Endothelial cell of umbilical vein (primary cell): ENCODE data around the gene SYCP2. TPM values are rescaled to one million over a fixed set of nuclear protein-coding genes. Genes with fewer than 3 reads are reported as not detected.

ENCODE experiments used
- BruUV-seq: library from RNA; stranded (reverse); fragments of 400-500 nt; replicated peaks from 2 replicates; lab custom pipeline; 2021; lab: Mats Ljungman, UMichigan
- CTCF ChIA-PET: fragments of 300-600, 350-600 bp; sonication (Branson Sonifier 250); formaldehyde crosslinking; loops from one replicate; lab custom pipeline; 2021; ENCODE audit warnings: antibody characterized with exemption, inconsistent platforms; lab: Charles Lee
- POLR2A ChIA-PET: fragments of 300-600, 350-600 bp; sonication (Branson Sonifier 250); formaldehyde crosslinking; loops from one replicate; lab custom pipeline; 2021; ENCODE audit warnings: antibody characterized with exemption, inconsistent platforms; lab: Charles Lee
- DNase-seq: peaks from one replicate; pipeline ENCODE4 v3.0.0-alpha.2; 2011; ENCODE audit warnings: low read depth, low spot score
- FAIRE-seq: peaks from 2 replicates; lab custom pipeline; 2011; peaks lifted over from hg19 to GRCh38; lab: Jason Lieb, UNC
- H2AFZ ChIP-seq: 2 replicates; pipeline ENCODE4 v1.6.0; 2012; ENCODE audit warnings: low read depth, low read length, control low read depth, inconsistent platforms
- H3K27ac ChIP-seq: 2 replicates; pipeline ENCODE4 v1.5.1; 2011; ENCODE audit warnings: low read depth, mild to moderate bottlenecking, control low read depth, low read length, moderate library complexity; ENCODE audit not compliant: insufficient read depth
- H3K27me3 ChIP-seq, 2 experiments: 2 replicates each; pipeline versions ENCODE4 v1.6.0 to v1.6.1; 2011; ENCODE audit warnings: low read length in 2 of 2, mixed read lengths in 1 of 2; ENCODE audit not compliant: control insufficient read depth in 2 of 2, insufficient read depth in 2 of 2
- H3K36me3 ChIP-seq, 2 experiments: 2 replicates in 1 of 2; 3 replicates in 1 of 2; pipeline ENCODE4 v1.5.1; 2011; ENCODE audit warnings: low read length in 2 of 2, mild to moderate bottlenecking in 1 of 2, moderate library complexity in 1 of 2; ENCODE audit not compliant: control insufficient read depth in 2 of 2, insufficient read depth in 2 of 2; ENCODE audit errors: extremely low read depth in 1 of 2
- H3K4me1 ChIP-seq: 3 replicates; pipeline ENCODE4 v1.5.1; 2011; ENCODE audit warnings: mild to moderate bottlenecking, low read length; ENCODE audit not compliant: control insufficient read depth, insufficient read depth; ENCODE audit errors: extremely low read depth
- H3K4me2 ChIP-seq: 2 replicates; pipeline ENCODE4 v1.6.1; 2011; ENCODE audit warnings: low read length, control low read depth, mixed read lengths; ENCODE audit not compliant: insufficient read depth
- H3K4me3 ChIP-seq, 3 experiments: fragments of 200-600 bp in 1 of 3; sonication (generic), shearing (Covaris generic) in 1 of 3; replicated peaks in 1 of 3; 2 replicates each; pipeline ENCODE4 v1.5.1; 2011 to 2016; ENCODE audit warnings: control low read depth in 3 of 3, low read length in 3 of 3, mild to moderate bottlenecking in 2 of 3, inconsistent platforms in 1 of 3, low read depth in 1 of 3, moderate library complexity in 1 of 3; ENCODE audit not compliant: insufficient read depth in 1 of 3
- H3K79me2 ChIP-seq: 2 replicates; pipeline ENCODE4 v1.6.0; 2012; ENCODE audit warnings: low read length, inconsistent platforms; ENCODE audit not compliant: control insufficient read depth, insufficient read depth
- H3K9ac ChIP-seq: replicated peaks from 2 replicates; pipeline ENCODE3; 2011; ENCODE audit warnings: low read length, control low read depth; ENCODE audit not compliant: insufficient read depth; ENCODE audit errors: extremely low read depth
- H3K9me1 ChIP-seq: replicated peaks from 3 replicates; pipeline ENCODE4 v1.6.0; 2011; ENCODE audit warnings: mild to moderate bottlenecking, low read length; ENCODE audit not compliant: control insufficient read depth, insufficient read depth; ENCODE audit errors: extremely low read depth
- H3K9me3 ChIP-seq: replicated peaks from 2 replicates; pipeline ENCODE4 v1.5.1; 2012; ENCODE audit warnings: low read length, inconsistent platforms; ENCODE audit not compliant: control insufficient read depth, insufficient read depth
- H4K20me1 ChIP-seq: replicated peaks from 2 replicates; pipeline ENCODE3; 2011; ENCODE audit warnings: mild to moderate bottlenecking, low read length; ENCODE audit not compliant: control insufficient read depth, insufficient read depth; ENCODE audit errors: extremely low read depth
- CTCF ChIP-seq, 2 donors: IDR thresholded peaks; 1 replicate in 1 of 2; 2 replicates in 1 of 2; pipeline ENCODE4 v1.5.1; 2011; ENCODE audit warnings: low read length in 2 of 2, mild to moderate bottlenecking in 2 of 2, moderate library complexity in 2 of 2, control low read depth in 1 of 2, inconsistent platforms in 1 of 2, low read depth in 1 of 2; ENCODE audit not compliant: insufficient read depth in 1 of 2; ENCODE audit errors: extremely low read depth in 1 of 2
- EZH2 ChIP-seq: IDR thresholded peaks from 2 replicates; pipeline ENCODE4 v1.6.1; 2012; ENCODE audit warnings: borderline replicate concordance, low read depth, mild to moderate bottlenecking, moderate library complexity, low read length, inconsistent platforms; ENCODE audit not compliant: severe bottlenecking
- FOS ChIP-seq: IDR thresholded peaks from 2 replicates; pipeline ENCODE4 v1.6.1; 2011; ENCODE audit warnings: mild to moderate bottlenecking, low read length, moderate library complexity, borderline replicate concordance; ENCODE audit not compliant: insufficient read depth
- GATA2 ChIP-seq: IDR thresholded peaks from 2 replicates; pipeline ENCODE4 v1.7.0; 2011; ENCODE audit warnings: low read depth, mild to moderate bottlenecking, moderate library complexity, mixed read lengths, low read length; ENCODE audit not compliant: insufficient read length, insufficient read depth
- JUN ChIP-seq: IDR thresholded peaks from 2 replicates; pipeline ENCODE4 v1.6.1; 2011; ENCODE audit warnings: borderline replicate concordance, low read depth; ENCODE audit not compliant: insufficient read length, insufficient read depth
- MAX ChIP-seq: IDR thresholded peaks from 2 replicates; pipeline ENCODE4 v1.6.1; 2011; ENCODE audit not compliant: insufficient read depth, insufficient read length
- MYC ChIP-seq: IDR thresholded peaks from one replicate; pipeline ENCODE4 v1.6.1; 2011; ENCODE audit warnings: mild to moderate bottlenecking, low read depth, low read length
- POLR2A ChIP-seq: IDR thresholded peaks from 2 replicates; pipeline ENCODE4 v1.6.1; 2012; ENCODE audit warnings: low read depth, mild to moderate bottlenecking, control low read depth, low read length
- POLR2AphosphoS5 ChIP-seq: IDR thresholded peaks from 2 replicates; pipeline ENCODE4 v1.6.1; 2012; ENCODE audit warnings: low read depth, mild to moderate bottlenecking, control low read depth, low read length, moderate library complexity; ENCODE audit not compliant: insufficient read depth
- dilution Hi-C: fragments of 300-500 bp; cut with MboI; formaldehyde crosslinking; loops from one replicate; pipeline ENCODE4 v1.15.0; 2019; ENCODE audit warnings: low sequenced_read_pairs; ENCODE audit not compliant: extremely low pct_ligation_motif_present
- intact Hi-C: fragments of 100-400 bp; cut with micrococcal nuclease; formaldehyde crosslinking; loops from one replicate; pipeline ENCODE4 v1.10.0; 2022
- polyA plus RNA-seq, 4 experiments: library from polyadenylated mRNA; depleted of rRNA in 3 of 4; stranded (reverse) in 3 of 4; unstranded in 1 of 4; fragments of >200 nt; gene quantifications; 2 replicates each; pipeline versions ENCODE4 v1.2.1 to v1.2.3, GENCODE V29; 2011 to 2012; ENCODE audit warnings: missing spikeins in 1 of 4
- total RNA-seq: library from RNA; stranded (reverse); gene quantifications from 2 replicates; pipeline ENCODE4 v1.2.3, GENCODE V29; 2021

Gene SYCP2
- total and polyA plus RNA-seq, 2 donors (not counting 3 experiments of a cell fraction or from before 2014, with no cell fraction given) = 0.07 to 0.35 TPM

- intact Hi-C loops = no loop called here
- Histone ChIP-seq H3K9me3 (no peaks in the 10 kb centered on the region), H3K9ac (no peak overlapping the region), H4K20me1 (no peaks in the 10 kb centered on the region), H3K79me2 (no peaks in the 10 kb centered on the region), H3K4me3 (no peak overlapping the region), H3K9me1 (no peaks in the 10 kb centered on the region), H3K4me1 (no peaks in the 10 kb centered on the region), H3K27ac (no peak overlapping the region), H3K27me3 (no peaks in the 10 kb centered on the region), H3K4me2 (no peak overlapping the region), H2AFZ (no peak overlapping the region), H3K36me3 (no peaks in the 10 kb centered on the region)
- POLR2A ChIA-PET = no interaction called here
- DNase-seq (no peak), FAIRE-seq (no peak)
- BruUV-seq = no TSS peak
- CTCF ChIA-PET = no interaction called here
- TF ChIP-seq POLR2A (no peak), CTCF (IDR thresholded peaks at IDR 0.05; ENCODE audit: extremely low read depth in 1 of 2, insufficient read depth in 1 of 2, low read depth in 1 of 2, low read length in 2 of 2) (no peak), JUN (no peak), GATA2 (no peak), MAX (no peak), FOS (no peak), MYC (no peak), EZH2 (no peak), POLR2AphosphoS5 (no peak)
- dilution Hi-C loops = no loop called here
Observed at GRCh38 chr20:59823491-59824259, 109.8 kb downstream of the SYCP2 start.
